Bone marrow (tissue), 2 donors: ENCODE results near the gene FNBP1L.
A peak's percentile ranks its signal among the peaks of the same experiment; 100 is the strongest.
"Not testable (repeated sequence)": the region's sequence is repeated elsewhere in the genome, so short reads cannot be mapped to it uniquely, and the experiment has no call there.

Experiments used
- DNase-seq, 2 donors: peaks; one replicate each; lab custom pipeline; 2025; lab: John Stamatoyannopoulos, UW

The FNBP1L gene

GRCh38 chr1:93573940-93574469 lies 126.1 kb downstream of the FNBP1L start:
- DNase-seq: no peak

GRCh38 chr1:93574511-93574910 lies 126.6 kb downstream of the FNBP1L start:
- no peak for DNase-seq

- no peak for DNase-seq
Observed at GRCh38 chr1:93574991-93575390, 127.1 kb downstream of the FNBP1L start.

- DNase-seq: no peak
Observed at GRCh38 chr1:93575621-93576284, 127.8 kb downstream of the FNBP1L start.

- DNase-seq: no peak
Observed at GRCh38 chr1:93576346-93576745, 128.4 kb downstream of the FNBP1L start.

GRCh38 chr1:93576746-93577145 lies 128.8 kb downstream of the FNBP1L start:
- DNase-seq: no peak

GRCh38 chr1:93577536-93578432 lies 129.9 kb downstream of the FNBP1L start:
- no peak for DNase-seq

- DNase-seq: no peak
Observed at GRCh38 chr1:93578433-93578830, 130.5 kb downstream of the FNBP1L start.

GRCh38 chr1:93578911-93579825 lies 131.2 kb downstream of the FNBP1L start:
- DNase-seq: no peak

GRCh38 chr1:93579891-93580290 lies 132.0 kb downstream of the FNBP1L start:
- no peak for DNase-seq

GRCh38 chr1:93581917-93582850 lies 134.3 kb downstream of the FNBP1L start:
- DNase-seq: no peak

GRCh38 chr1:93584261-93585003 lies 136.5 kb downstream of the FNBP1L start:
- DNase-seq: no peak

- no peak for DNase-seq
Observed at GRCh38 chr1:93585059-93585966, 137.4 kb downstream of the FNBP1L start.

GRCh38 chr1:93587354-93587753 lies 139.4 kb downstream of the FNBP1L start:
- DNase-seq: no peak

GRCh38 chr1:93588206-93588605 lies 140.3 kb downstream of the FNBP1L start:
- DNase-seq: peak in 1 of 2 donors; percentile 89

- DNase-seq: no peak
Observed at GRCh38 chr1:93588955-93589354, 141.0 kb downstream of the FNBP1L start.

GRCh38 chr1:93591291-93591675 lies 143.4 kb downstream of the FNBP1L start:
- DNase-seq: not testable (repeated sequence)

GRCh38 chr1:93591676-93592550 lies 144.0 kb downstream of the FNBP1L start:
- no peak for DNase-seq
